Mammary epithelial cell (primary cell): Measurements from ENCODE around the gene DNASE2.

Experiments
- EZH2 ChIP-seq: IDR thresholded peaks from 2 replicates; pipeline ENCODE4 v1.6.1; 2012; ENCODE audit warnings: low read length, inconsistent platforms, borderline replicate concordance
- TF ChIP-seq, protein P1 (sequence below), 2 donors: IDR thresholded peaks in 1 of 2; conservative IDR thresholded peaks in 1 of 2; 2 replicates each; pipeline ENCODE4 v1.5.1; 2011 to 2012; ENCODE audit warnings: inconsistent platforms in 2 of 2, low read length in 2 of 2, mild to moderate bottlenecking in 2 of 2, control low read depth in 1 of 2, low read depth in 1 of 2; ENCODE audit not compliant: insufficient read depth in 1 of 2; ENCODE audit errors: extremely low read depth in 1 of 2

DNA sequence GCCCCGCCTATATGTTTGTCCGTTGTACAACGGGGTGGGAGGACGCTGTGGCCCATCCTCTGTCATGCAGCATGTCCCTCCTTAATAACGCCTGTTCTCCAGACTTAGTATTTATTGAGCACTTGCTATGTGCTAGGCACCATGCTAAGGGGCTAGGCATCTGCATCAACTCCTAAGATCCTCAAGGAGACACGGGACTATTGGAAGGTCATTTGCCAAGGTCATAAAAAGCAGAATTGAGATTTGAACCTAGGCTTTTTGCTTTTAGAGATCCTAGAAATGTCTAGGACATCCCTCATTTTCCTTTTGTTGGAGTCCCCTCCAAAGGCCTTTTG, 44.8 kb downstream of the DNASE2 start:
- no peak for TF ChIP-seq EZH2
- TF ChIP-seq, protein P1, sequence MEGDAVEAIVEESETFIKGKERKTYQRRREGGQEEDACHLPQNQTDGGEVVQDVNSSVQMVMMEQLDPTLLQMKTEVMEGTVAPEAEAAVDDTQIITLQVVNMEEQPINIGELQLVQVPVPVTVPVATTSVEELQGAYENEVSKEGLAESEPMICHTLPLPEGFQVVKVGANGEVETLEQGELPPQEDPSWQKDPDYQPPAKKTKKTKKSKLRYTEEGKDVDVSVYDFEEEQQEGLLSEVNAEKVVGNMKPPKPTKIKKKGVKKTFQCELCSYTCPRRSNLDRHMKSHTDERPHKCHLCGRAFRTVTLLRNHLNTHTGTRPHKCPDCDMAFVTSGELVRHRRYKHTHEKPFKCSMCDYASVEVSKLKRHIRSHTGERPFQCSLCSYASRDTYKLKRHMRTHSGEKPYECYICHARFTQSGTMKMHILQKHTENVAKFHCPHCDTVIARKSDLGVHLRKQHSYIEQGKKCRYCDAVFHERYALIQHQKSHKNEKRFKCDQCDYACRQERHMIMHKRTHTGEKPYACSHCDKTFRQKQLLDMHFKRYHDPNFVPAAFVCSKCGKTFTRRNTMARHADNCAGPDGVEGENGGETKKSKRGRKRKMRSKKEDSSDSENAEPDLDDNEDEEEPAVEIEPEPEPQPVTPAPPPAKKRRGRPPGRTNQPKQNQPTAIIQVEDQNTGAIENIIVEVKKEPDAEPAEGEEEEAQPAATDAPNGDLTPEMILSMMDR (conservative IDR thresholded peaks at IDR 0.05 in 1 of 2, IDR thresholded peaks at IDR 0.05 in 1 of 2; ENCODE audit: extremely low read depth in 1 of 2, insufficient read depth in 1 of 2, low read depth in 1 of 2, low read length in 2 of 2), result no peak
